Mammary epithelial cell (primary cell): ENCODE measurements around the gene ZNF473.

Experiments
- CTCF ChIP-seq, 2 donors: IDR thresholded peaks in 1 of 2; conservative IDR thresholded peaks in 1 of 2; 2 replicates each; pipeline ENCODE4 v1.5.1; 2011 to 2012; ENCODE audit warnings: inconsistent platforms in 2 of 2, low read length in 2 of 2, mild to moderate bottlenecking in 2 of 2, control low read depth in 1 of 2, low read depth in 1 of 2; ENCODE audit not compliant: insufficient read depth in 1 of 2; ENCODE audit errors: extremely low read depth in 1 of 2
- EZH2 ChIP-seq: IDR thresholded peaks from 2 replicates; pipeline ENCODE4 v1.6.1; 2012; ENCODE audit warnings: low read length, inconsistent platforms, borderline replicate concordance

GRCh38 chr19:49977881-49978280 is 47.9 kb upstream of the ZNF473 start:
- TF ChIP-seq CTCF (conservative IDR thresholded peaks at IDR 0.05 in 1 of 2, IDR thresholded peaks at IDR 0.05 in 1 of 2; ENCODE audit: extremely low read depth in 1 of 2, insufficient read depth in 1 of 2, low read depth in 1 of 2, low read length in 2 of 2) (no peak), EZH2 (no peak)
